GM21717 (cell line): Measurements from ENCODE around the gene MEGF10.
A peak's percentile ranks its signal among the peaks of the same experiment; 100 is the strongest.
"Not testable (repeated sequence)": the region's sequence is repeated elsewhere in the genome, so short reads cannot be mapped to it uniquely, and the experiment has no call there.

Source experiments
- ATAC-seq: cut with Tn5 transposase; IDR thresholded peaks from one replicate; pipeline ENCODE4 v1.9.1; 2021; ENCODE audit warnings: mild to moderate bottlenecking, moderate library complexity; ENCODE audit not compliant: unreplicated experiment

MEGF10 gene

GRCh38 chr5:127297348-127298035, 6.9 kb downstream of the MEGF10 start:
- ATAC-seq: no peak

- no peak for ATAC-seq
These were observed 7.4 kb downstream of the MEGF10 start for GRCh38 chr5:127298036-127298429.

- ATAC-seq: no peak
These were observed 8.1 kb downstream of the MEGF10 start for GRCh38 chr5:127298656-127299055.

- no peak for ATAC-seq
These were observed 9.1 kb downstream of the MEGF10 start for GRCh38 chr5:127299678-127300077.

- ATAC-seq: no peak
These were observed 11.9 kb downstream of the MEGF10 start for GRCh38 chr5:127302509-127302908.

- no peak for ATAC-seq
These were observed 12.8 kb downstream of the MEGF10 start for GRCh38 chr5:127303404-127303803.

GRCh38 chr5:127305493-127305892, 14.9 kb downstream of the MEGF10 start:
- no peak for ATAC-seq

- ATAC-seq: no peak
These were observed 15.4 kb downstream of the MEGF10 start for GRCh38 chr5:127306036-127306435.

- no peak for ATAC-seq
These were observed 16.1 kb downstream of the MEGF10 start for GRCh38 chr5:127306647-127307046.

GRCh38 chr5:127307868-127308267, 17.3 kb downstream of the MEGF10 start:
- ATAC-seq: no peak

- ATAC-seq: not testable (repeated sequence)
These were observed 17.7 kb downstream of the MEGF10 start for GRCh38 chr5:127308325-127308724.

GRCh38 chr5:127308945-127309344, 18.3 kb downstream of the MEGF10 start:
- ATAC-seq: no peak

- ATAC-seq: no peak
These were observed 20.8 kb downstream of the MEGF10 start for GRCh38 chr5:127311349-127311748.

- ATAC-seq: no peak
These were observed 21.4 kb downstream of the MEGF10 start for GRCh38 chr5:127311781-127312525.

GRCh38 chr5:127313379-127313778, 22.8 kb downstream of the MEGF10 start:
- ATAC-seq: no peak

GRCh38 chr5:127313847-127314473, 23.4 kb downstream of the MEGF10 start:
- peak; percentile 96 for ATAC-seq

- ATAC-seq: no peak
These were observed 25.4 kb downstream of the MEGF10 start for GRCh38 chr5:127316011-127316410.

GRCh38 chr5:127317385-127317784, 26.8 kb downstream of the MEGF10 start:
- not testable (repeated sequence) for ATAC-seq

- peak; percentile 94 for ATAC-seq
These were observed 29.7 kb downstream of the MEGF10 start for GRCh38 chr5:127320032-127320965.

- ATAC-seq: no peak
These were observed 30.9 kb downstream of the MEGF10 start for GRCh38 chr5:127321465-127321864.

GRCh38 chr5:127322403-127322802, 31.8 kb downstream of the MEGF10 start:
- no peak for ATAC-seq
